Measurements from ENCODE around the gene GPC3.
"Not testable (repeated sequence)": the region's sequence is repeated elsewhere in the genome, so short reads cannot be mapped to it uniquely, and the experiment has no call there.

GPC3 gene

GRCh38 chrX:133541021-133541420, 444.4 kb downstream of the GPC3 start:
- DNase-seq: no peak

- no peak for DNase-seq
Measured at GRCh38 chrX:133538148-133538547, 447.2 kb downstream of the GPC3 start.

GRCh38 chrX:133537142-133537541, 448.3 kb downstream of the GPC3 start:
- no peak for DNase-seq

GRCh38 chrX:133535066-133535465, 450.3 kb downstream of the GPC3 start:
- no peak for DNase-seq

GRCh38 chrX:133534172-133534571, 451.2 kb downstream of the GPC3 start:
- no peak for DNase-seq

- DNase-seq: no peak
Measured at GRCh38 chrX:133533249-133533648, 452.1 kb downstream of the GPC3 start.

- no peak for DNase-seq
Measured at GRCh38 chrX:133530960-133531359, 454.4 kb downstream of the GPC3 start.

GRCh38 chrX:133529578-133529977, 455.8 kb downstream of the GPC3 start:
- DNase-seq: no peak

GRCh38 chrX:133527825-133528224, 457.6 kb downstream of the GPC3 start:
- DNase-seq: no peak

- DNase-seq: no peak
Measured at GRCh38 chrX:133527415-133527814, 458.0 kb downstream of the GPC3 start.

GRCh38 chrX:133526773-133527172, 458.6 kb downstream of the GPC3 start:
- not testable (repeated sequence) for DNase-seq

- DNase-seq: no peak
Measured at GRCh38 chrX:133523526-133523925, 461.9 kb downstream of the GPC3 start.

GRCh38 chrX:133523081-133523487, 462.3 kb downstream of the GPC3 start:
- no peak for DNase-seq

GRCh38 chrX:133516686-133517085, 468.7 kb downstream of the GPC3 start:
- no peak for DNase-seq

GRCh38 chrX:133514486-133514885, 470.9 kb downstream of the GPC3 start:
- DNase-seq: no peak

GRCh38 chrX:133513123-133513522, 472.3 kb downstream of the GPC3 start:
- DNase-seq: no peak

GRCh38 chrX:133511041-133511440, 474.4 kb downstream of the GPC3 start:
- no peak for DNase-seq

GRCh38 chrX:133497356-133497755, 488.0 kb downstream of the GPC3 start:
- DNase-seq: no peak

GRCh38 chrX:133495464-133496391, 489.7 kb downstream of the GPC3 start:
- DNase-seq: no peak

- DNase-seq: no peak
Measured at GRCh38 chrX:133493366-133493765, 492.0 kb downstream of the GPC3 start.

- DNase-seq: no peak
Measured at GRCh38 chrX:133490955-133491354, 494.4 kb downstream of the GPC3 start.

All from stimulated activated CD4-positive, alpha-beta T cell treated with anti-CD3 and anti-CD28 coated beads, Interleukin-4, amount 100 ng/mL, for 4 hours (primary cell).